PC-3 (cell line): ENCODE results near the gene ARHGEF7.

ENCODE experiments used
- CTCF ChIP-seq: fragments of 300-600 bp; sonication (generic); conservative IDR thresholded peaks from 2 replicates; pipeline ENCODE4 v1.5.1; 2017; ENCODE audit warnings: antibody characterized with exemption, low read depth, mild to moderate bottlenecking, low read length
- EZH2 ChIP-seq: fragments of 300-600 bp; sonication (generic); IDR thresholded peaks from one replicate; pipeline ENCODE4 v1.6.1; 2017; ENCODE audit warnings: antibody characterized with exemption, mild to moderate bottlenecking, low read length; ENCODE audit not compliant: unreplicated experiment

- no peak for TF ChIP-seq EZH2
- TF ChIP-seq CTCF, result no peak
Observed at GRCh38 chr13:111354789-111355188, 239.7 kb downstream of the ARHGEF7 start.
